SK-MEL-5 (cell line): Measurements from ENCODE around the gene TEKT2. TPM values are rescaled to one million over a fixed set of nuclear protein-coding genes. Genes with fewer than 3 reads are reported as not detected.
A peak's percentile ranks its signal among the peaks of the same experiment; 100 is the strongest.

Source experiments
- DNase-seq: peaks from one replicate; pipeline ENCODE4 v3.0.0-alpha.2; 2016; ENCODE audit warnings: low read depth, low spot score
- in situ Hi-C: cut with HindIII; loops from 2 replicates; pipeline ENCODE4 v1.10.0; 2016; ENCODE audit warnings: low sequenced_read_pairs, high pct_unique_total_duplicates, low pct_unique_long_range_greater_than_20kb
- polyA plus RNA-seq, 2 experiments: library from polyadenylated mRNA; depleted of rRNA; stranded (reverse); fragments of >200 nt; gene quantifications; 2 replicates each; pipeline ENCODE4 v1.2.3, GENCODE V29; 2015
- total RNA-seq: library from RNA; depleted of rRNA; stranded (reverse); fragments of >200 nt; shearing (Covaris generic); gene quantifications from 2 replicates; pipeline ENCODE4 v1.2.3, GENCODE V29; 2014; rRNA removed

Gene TEKT2
- not detected in 2 replicates for total RNA-seq
- polyA plus RNA-seq (2015; cell fraction: cytosol; rRNA removed): not detected in 2 replicates
- not detected in 2 replicates for polyA plus RNA-seq (2015; cell fraction: nucleus; rRNA removed)

- DNase-seq: no peak
Observed at GRCh38 chr1:36083635-36084496, at the start of gene TEKT2. TEKT2 (plus strand) TSS chr1:36084094; CDS start chr1:36084922, 828 bp downstream.

GRCh38 chr1:36034692-36035091, 49.2 kb upstream of the TEKT2 start:
- in situ Hi-C loops: no loop called here
- no peak for DNase-seq

More at GRCh38 chr1:36083635-36084496, at the start of gene TEKT2:
- in situ Hi-C loops: no loop called here

DNA sequence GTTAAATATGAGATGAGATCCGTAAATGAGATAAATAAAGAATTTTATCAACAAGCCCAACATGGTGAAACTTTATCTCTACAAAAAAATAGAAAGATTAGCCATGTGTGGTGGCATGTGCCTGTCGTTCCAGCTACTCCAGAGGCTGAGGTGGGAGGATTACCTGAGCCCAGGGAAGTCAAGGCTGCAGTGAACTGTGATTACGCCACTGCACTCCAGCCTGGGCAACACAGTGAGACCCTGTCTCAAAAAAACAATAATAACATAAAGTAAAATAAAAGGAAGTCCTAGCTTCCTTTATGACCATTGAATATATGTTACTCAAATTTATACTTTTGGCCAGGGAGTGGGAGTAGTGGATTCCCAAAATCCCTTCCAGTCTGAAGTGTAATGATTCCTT, 48.7 kb upstream of the TEKT2 start:
- in situ Hi-C loops: no loop called here
- DNase-seq: no peak

GRCh38 chr1:36040238-36040637, 43.7 kb upstream of the TEKT2 start:
- DNase-seq: no peak
- in situ Hi-C loops: no loop called here

GRCh38 chr1:36051821-36052220, 32.1 kb upstream of the TEKT2 start:
- no peak for DNase-seq
- in situ Hi-C loops: no loop called here

DNA sequence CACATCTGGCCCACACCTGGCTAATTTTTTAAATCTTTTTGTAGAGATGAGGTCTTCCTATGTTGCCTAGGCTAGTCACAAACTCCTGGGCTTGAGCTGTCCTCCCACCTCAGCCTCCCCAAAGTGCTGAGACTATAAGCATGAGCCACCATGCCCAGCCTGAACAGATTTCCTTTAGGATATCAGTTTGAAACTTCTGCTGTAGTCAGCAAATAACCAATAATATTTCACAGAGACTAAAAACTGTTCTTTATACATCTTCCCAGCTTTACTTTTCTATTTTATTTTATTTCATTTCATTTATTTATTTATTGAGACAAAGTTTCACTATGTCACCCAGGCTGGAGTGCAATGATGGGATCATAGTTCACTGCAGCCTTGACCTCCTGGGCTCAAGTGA, 29.9 kb upstream of the TEKT2 start:
- DNase-seq: no peak
- in situ Hi-C loops: no loop called here

DNA sequence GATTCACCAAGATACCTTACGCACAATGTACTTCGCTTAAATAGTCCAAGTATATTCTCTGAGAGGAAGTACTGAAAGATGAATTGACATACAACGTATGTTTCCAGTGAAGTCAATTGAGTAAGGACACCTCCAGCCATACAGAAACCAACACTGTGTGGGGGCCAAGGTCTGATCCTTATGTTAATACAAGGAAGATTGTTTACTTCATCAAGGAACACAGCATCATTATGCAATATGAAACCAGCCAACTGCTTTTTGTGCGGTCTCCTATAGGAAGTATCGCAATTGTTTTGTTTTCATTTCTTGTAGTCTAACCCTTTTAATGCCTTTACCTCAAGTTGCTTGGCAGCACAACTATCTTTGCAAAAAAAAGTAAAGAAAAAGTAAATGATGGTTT, 28.2 kb upstream of the TEKT2 start:
- DNase-seq: no peak
- in situ Hi-C loops: no loop called here

DNA sequence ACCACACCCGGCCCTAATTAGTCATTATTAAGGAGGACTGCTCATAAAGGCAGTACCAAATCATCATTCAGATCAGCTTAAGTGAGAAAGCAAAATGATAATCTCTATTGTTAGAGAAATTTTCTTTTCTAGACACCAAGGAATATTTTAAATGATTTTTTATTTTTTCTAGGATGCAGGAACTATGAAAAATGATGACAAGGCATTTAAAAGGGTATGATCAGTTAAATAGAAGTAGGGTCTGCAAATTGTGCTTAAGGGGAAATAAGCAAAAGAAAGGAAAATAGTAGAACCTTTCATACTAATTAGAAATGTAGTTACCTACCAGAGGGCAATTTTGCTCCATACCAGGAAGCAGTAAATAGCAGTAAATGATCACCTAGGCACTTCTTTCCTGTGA, 21.6 kb upstream of the TEKT2 start:
- in situ Hi-C loops: no loop called here
- DNase-seq: no peak

DNA sequence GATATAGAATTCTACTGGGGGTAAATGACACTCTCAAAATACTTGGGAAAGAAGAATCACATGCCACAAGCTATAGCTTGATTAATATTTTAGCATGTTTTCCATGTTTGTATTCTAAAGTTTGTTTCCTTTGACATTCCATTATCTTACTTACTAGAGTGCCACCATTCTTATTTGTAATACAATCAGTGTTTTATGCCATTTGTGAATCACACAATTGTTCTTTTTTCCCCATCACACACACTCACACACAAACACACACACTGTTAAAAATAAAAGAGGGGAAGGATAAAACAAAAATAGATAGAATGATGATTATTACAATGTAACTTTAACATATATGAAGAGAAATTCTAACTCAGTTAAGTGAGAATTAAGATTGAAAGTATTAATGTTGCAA, 16.0 kb upstream of the TEKT2 start:
- in situ Hi-C loops: no loop called here
- peak; percentile 27 for DNase-seq

DNA sequence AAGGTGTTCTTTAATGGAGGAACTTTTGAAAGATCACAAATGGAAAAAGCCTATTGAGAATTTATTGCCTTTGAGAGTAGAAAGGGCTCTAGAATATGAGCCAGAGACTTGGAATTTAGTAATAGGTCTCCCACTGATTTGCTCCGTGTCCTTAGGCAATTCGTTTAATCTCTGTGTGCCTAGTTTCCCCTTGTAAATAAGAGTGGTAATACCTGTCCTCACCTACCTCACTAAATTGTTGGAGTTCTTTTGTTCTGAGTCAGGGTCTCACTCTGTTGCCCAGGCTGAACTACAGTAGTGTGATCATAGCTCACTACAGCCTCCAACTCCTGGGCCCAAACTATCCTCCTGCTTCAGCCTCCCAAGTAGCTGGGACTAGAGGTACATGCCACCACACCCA, 15.0 kb upstream of the TEKT2 start:
- in situ Hi-C loops: no loop called here
- DNase-seq: no peak

GRCh38 chr1:36070349-36070748, 13.5 kb upstream of the TEKT2 start:
- DNase-seq: no peak
- in situ Hi-C loops: no loop called here

GRCh38 chr1:36076979-36077573, 6.8 kb upstream of the TEKT2 start:
- in situ Hi-C loops: no loop called here
- no peak for DNase-seq

GRCh38 chr1:36080236-36080635, 3.7 kb upstream of the TEKT2 start:
- in situ Hi-C loops: no loop called here

DNA sequence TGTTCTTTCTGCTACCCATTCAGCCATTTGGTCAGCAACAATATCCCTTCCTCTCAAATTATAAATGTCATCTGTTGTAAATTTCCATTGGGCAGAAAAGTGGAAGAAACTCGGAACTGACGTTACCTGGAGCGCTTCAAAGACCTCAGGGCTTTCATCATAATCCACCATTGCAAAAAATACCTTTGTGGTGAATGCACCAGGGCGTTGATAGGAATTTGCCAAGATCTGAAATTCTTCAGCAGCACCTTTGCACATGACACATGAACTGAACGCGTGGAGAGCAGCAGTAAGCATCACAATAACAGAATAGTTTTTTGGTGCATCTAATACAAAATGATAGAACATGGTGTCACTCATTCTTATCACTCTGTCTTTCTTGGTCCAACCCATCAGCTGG, 3.1 kb upstream of the TEKT2 start:
- no peak for DNase-seq
- in situ Hi-C loops: no loop called here

More at GRCh38 chr1:36080236-36080635, 3.7 kb upstream of the TEKT2 start:
- DNase-seq: no peak

DNA sequence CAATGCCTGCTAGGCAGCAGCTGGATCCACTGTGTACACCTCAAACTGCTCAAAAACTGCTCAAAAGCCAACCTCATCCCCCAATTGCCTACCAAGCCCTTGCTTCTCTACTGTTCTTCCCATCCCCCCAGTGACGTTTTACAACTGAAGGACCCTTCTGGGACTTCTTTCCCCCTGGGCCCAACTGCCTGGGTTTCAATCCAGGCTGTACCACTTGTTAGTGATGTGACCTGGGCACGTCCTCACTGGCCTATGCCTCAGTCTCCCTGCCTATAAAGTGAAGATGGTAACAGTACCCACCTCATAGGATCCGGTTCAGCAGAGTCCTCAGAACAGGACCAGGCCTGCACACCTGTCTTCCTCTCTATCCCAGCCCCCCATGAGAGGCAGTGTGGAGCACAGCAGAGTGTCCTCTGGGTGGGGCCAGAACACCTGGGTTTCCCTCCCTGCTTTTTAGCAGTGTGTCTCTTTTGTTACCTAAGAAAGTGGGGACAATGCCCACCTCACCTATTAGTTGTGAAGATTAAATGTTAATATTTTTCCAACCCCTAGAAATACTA, 1.9 kb upstream of the TEKT2 start:
- DNase-seq: no peak
- in situ Hi-C loops: no loop called here

- in situ Hi-C loops: no loop called here
- no peak for DNase-seq
Observed at GRCh38 chr1:36083219-36083618, 675 bp upstream of the TEKT2 start.

GRCh38 chr1:36084497-36085115, 712 bp downstream of the TEKT2 start:
- in situ Hi-C loops: no loop called here
- no peak for DNase-seq

GRCh38 chr1:36085126-36085525, 1.2 kb downstream of the TEKT2 start:
- in situ Hi-C loops: no loop called here
- DNase-seq: no peak
